NK-92 (cell line): ENCODE results near the gene CYP4F2.
"Not testable (repeated sequence)": the region's sequence is repeated elsewhere in the genome, so short reads cannot be mapped to it uniquely, and the experiment has no call there.

Source experiments
- DNase-seq: peaks from one replicate; lab custom pipeline; 2025; ENCODE audit not compliant: unreplicated experiment; lab: John Stamatoyannopoulos, UW

The CYP4F2 gene

GRCh38 chr19:15859187-15859586 lies 38.7 kb downstream of the CYP4F2 start:
- no peak for DNase-seq

GRCh38 chr19:15850385-15850784 lies 47.5 kb downstream of the CYP4F2 start:
- no peak for DNase-seq

GRCh38 chr19:15846923-15847322 lies 51.0 kb downstream of the CYP4F2 start:
- no peak for DNase-seq

- DNase-seq = not testable (repeated sequence)
These were observed 54.0 kb downstream of the CYP4F2 start for GRCh38 chr19:15843894-15844222.

- DNase-seq = no peak
These were observed 54.5 kb downstream of the CYP4F2 start for GRCh38 chr19:15843203-15843893.

- DNase-seq = no peak
These were observed 55.9 kb downstream of the CYP4F2 start for GRCh38 chr19:15841875-15842569.

- DNase-seq = no peak
These were observed 57.0 kb downstream of the CYP4F2 start for GRCh38 chr19:15840833-15841232.

GRCh38 chr19:15839888-15840287 lies 58.0 kb downstream of the CYP4F2 start:
- not testable (repeated sequence) for DNase-seq

GRCh38 chr19:15838351-15838750 lies 59.5 kb downstream of the CYP4F2 start:
- no peak for DNase-seq

- DNase-seq = no peak
These were observed 60.6 kb downstream of the CYP4F2 start for GRCh38 chr19:15837221-15837731.

- DNase-seq = peak; percentile 69
These were observed 61.3 kb downstream of the CYP4F2 start for GRCh38 chr19:15836330-15837220.

- DNase-seq = not testable (repeated sequence)
These were observed 62.1 kb downstream of the CYP4F2 start for GRCh38 chr19:15835565-15836329.

- not testable (repeated sequence) for DNase-seq
These were observed 63.6 kb downstream of the CYP4F2 start for GRCh38 chr19:15834232-15834631.

- no peak for DNase-seq
These were observed 66.2 kb downstream of the CYP4F2 start for GRCh38 chr19:15831626-15832025.

- no peak for DNase-seq
These were observed 68.1 kb downstream of the CYP4F2 start for GRCh38 chr19:15829786-15830185.

GRCh38 chr19:15829306-15829698 lies 68.6 kb downstream of the CYP4F2 start:
- no peak for DNase-seq

GRCh38 chr19:15828611-15829305 lies 69.1 kb downstream of the CYP4F2 start:
- DNase-seq = not testable (repeated sequence)

- DNase-seq = no peak
These were observed 69.7 kb downstream of the CYP4F2 start for GRCh38 chr19:15828121-15828610.
